Effector memory CD4-positive, alpha-beta T cell (primary cell): ENCODE data around the gene DIAPH2.

Source experiments
- DNase-seq, 3 donors: peaks; one replicate each; pipeline ENCODE4 v3.0.0-alpha.2; 2020
- H3K27ac ChIP-seq: 2 replicates; pipeline ENCODE4 v1.7.0; 2013; ENCODE audit warnings: mild to moderate bottlenecking, low read length, moderate library complexity; ENCODE audit not compliant: insufficient read depth, poor library complexity, severe bottlenecking
- H3K27me3 ChIP-seq: replicated peaks from 2 replicates; pipeline ENCODE4 v1.7.0; 2013; ENCODE audit warnings: mild to moderate bottlenecking, low read length; ENCODE audit not compliant: insufficient read depth, control insufficient read depth, poor library complexity, severe bottlenecking
- H3K36me3 ChIP-seq: 2 replicates; pipeline ENCODE4 v1.7.0; 2013; ENCODE audit warnings: mild to moderate bottlenecking, low read length, moderate library complexity; ENCODE audit not compliant: control insufficient read depth, insufficient read depth
- H3K4me1 ChIP-seq: 2 replicates; pipeline ENCODE4 v1.7.0; 2013; ENCODE audit warnings: low read length, mild to moderate bottlenecking; ENCODE audit not compliant: control insufficient read depth, insufficient read depth, poor library complexity, severe bottlenecking
- H3K4me3 ChIP-seq: 2 replicates; pipeline ENCODE4 v1.7.0; 2013; ENCODE audit warnings: low read length, low read depth, mild to moderate bottlenecking; ENCODE audit not compliant: insufficient read depth, poor library complexity, severe bottlenecking
- H3K9me3 ChIP-seq: 2 replicates; pipeline ENCODE4 v1.7.0; 2013; ENCODE audit warnings: mild to moderate bottlenecking, low read length, moderate library complexity; ENCODE audit not compliant: control insufficient read depth

DIAPH2 gene

GRCh38 chrX:97050392-97050791 lies 365.8 kb downstream of the DIAPH2 start:
- no peaks in the 10 kb centered on the region for H3K4me1 ChIP-seq
- DNase-seq: no peak

GRCh38 chrX:97057349-97057909 lies 372.8 kb downstream of the DIAPH2 start:
- DNase-seq: no peak
- no peaks in the 10 kb centered on the region for H3K36me3 ChIP-seq
- no peaks in the 10 kb centered on the region for H3K4me1 ChIP-seq
- H3K4me3 ChIP-seq: no peak overlapping the region
- H3K27me3 ChIP-seq: no peaks in the 10 kb centered on the region
- no peak overlapping the region for H3K27ac ChIP-seq
- no peaks in the 10 kb centered on the region for H3K9me3 ChIP-seq

More at GRCh38 chrX:97050392-97050791, 365.8 kb downstream of the DIAPH2 start:
- H3K27me3 ChIP-seq: no peaks in the 10 kb centered on the region
- H3K27ac ChIP-seq: no peak overlapping the region
- no peak overlapping the region for H3K4me3 ChIP-seq
- H3K36me3 ChIP-seq: no peaks in the 10 kb centered on the region
- no peaks in the 10 kb centered on the region for H3K9me3 ChIP-seq

GRCh38 chrX:97060020-97060419 lies 375.4 kb downstream of the DIAPH2 start:
- Histone ChIP-seq H3K9me3 (no peaks in the 10 kb centered on the region), H3K4me3 (no peak overlapping the region), H3K27me3 (no peaks in the 10 kb centered on the region), H3K4me1 (no peaks in the 10 kb centered on the region), H3K27ac (no peak overlapping the region), H3K36me3 (no peaks in the 10 kb centered on the region)
- no peak for DNase-seq

DNA sequence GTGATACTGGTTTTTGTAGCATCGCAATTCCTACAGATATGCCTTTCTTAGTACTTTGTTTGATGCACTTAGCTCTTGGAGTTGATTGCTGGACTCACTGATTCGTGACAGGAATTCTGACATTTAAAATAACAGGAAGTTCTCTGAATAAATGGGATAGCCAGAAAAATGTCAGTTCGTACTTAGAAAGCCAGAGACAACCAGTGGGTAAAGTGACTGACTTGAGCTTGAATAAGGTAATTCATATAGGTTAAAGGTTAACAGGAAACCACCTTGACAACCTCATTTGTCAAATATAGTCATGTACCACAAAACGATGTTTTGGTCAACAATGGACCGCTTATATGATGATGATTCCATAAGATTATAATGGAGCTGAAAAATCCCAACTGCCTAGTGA lies 380.4 kb downstream of the DIAPH2 start:
- H3K27me3 ChIP-seq: no peaks in the 10 kb centered on the region
- no peak for DNase-seq
- H3K36me3 ChIP-seq: no peaks in the 10 kb centered on the region
- no peaks in the 10 kb centered on the region for H3K4me1 ChIP-seq
- H3K4me3 ChIP-seq: no peak overlapping the region
- no peak overlapping the region for H3K27ac ChIP-seq
- H3K9me3 ChIP-seq: no peaks in the 10 kb centered on the region

- Histone ChIP-seq H3K36me3 (no peaks in the 10 kb centered on the region), H3K4me3 (no peak overlapping the region), H3K27ac (no peak overlapping the region), H3K27me3 (no peaks in the 10 kb centered on the region), H3K4me1 (no peaks in the 10 kb centered on the region), H3K9me3 (no peaks in the 10 kb centered on the region)
- DNase-seq: no peak
These were observed 381.3 kb downstream of the DIAPH2 start for GRCh38 chrX:97065973-97066372.

- DNase-seq: no peak
- H3K4me3 ChIP-seq: no peak overlapping the region
- no peak overlapping the region for H3K27ac ChIP-seq
- H3K27me3 ChIP-seq: no peaks in the 10 kb centered on the region
- no peaks in the 10 kb centered on the region for H3K4me1 ChIP-seq
- H3K36me3 ChIP-seq: no peaks in the 10 kb centered on the region
- no peaks in the 10 kb centered on the region for H3K9me3 ChIP-seq
These were observed 381.7 kb downstream of the DIAPH2 start for GRCh38 chrX:97066381-97066780.

DNA sequence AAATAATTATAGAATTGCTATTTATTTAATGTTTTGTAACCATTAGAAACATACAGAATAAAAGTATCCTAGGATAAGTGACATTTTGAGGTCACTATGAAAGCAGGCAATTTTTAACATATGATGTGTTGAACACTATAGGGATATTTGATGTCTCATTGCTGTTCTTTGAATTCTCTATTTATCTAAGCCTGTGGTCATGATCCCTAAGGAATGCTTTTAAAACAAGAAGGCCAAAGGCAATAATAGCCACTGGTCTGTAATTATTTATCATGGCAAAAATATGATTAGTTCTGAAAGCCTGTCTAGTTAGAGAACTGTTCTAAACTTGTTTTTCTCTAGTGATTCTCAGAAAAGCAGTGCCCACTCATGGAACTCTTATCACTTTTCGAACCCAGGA lies 385.7 kb downstream of the DIAPH2 start:
- no peaks in the 10 kb centered on the region for H3K27me3 ChIP-seq

DNA sequence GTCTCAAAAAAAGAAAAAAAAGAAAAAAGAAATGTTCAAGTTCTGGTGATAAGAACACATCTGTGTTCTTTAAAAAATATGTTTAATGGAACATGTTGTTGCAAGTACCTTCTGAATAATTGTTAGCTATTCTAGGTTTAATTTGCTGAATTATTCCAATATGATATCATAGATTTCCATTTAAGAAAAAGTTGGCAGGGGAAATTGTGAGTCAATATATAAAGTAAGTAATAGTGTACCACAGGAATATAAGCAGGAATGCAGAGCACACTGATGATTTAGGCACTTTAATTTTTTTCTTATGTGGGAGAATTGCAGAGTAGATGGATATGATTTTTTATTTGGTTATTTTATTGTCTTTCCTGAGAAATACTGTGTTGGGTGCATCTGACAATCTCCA lies 389.8 kb downstream of the DIAPH2 start:
- no peak overlapping the region for H3K27ac ChIP-seq
- H3K4me1 ChIP-seq: no peaks in the 10 kb centered on the region
- no peaks in the 10 kb centered on the region for H3K36me3 ChIP-seq
- H3K9me3 ChIP-seq: no peaks in the 10 kb centered on the region
- no peaks in the 10 kb centered on the region for H3K27me3 ChIP-seq
- DNase-seq: no peak
- H3K4me3 ChIP-seq: no peak overlapping the region

More for the DNA sequence above, 385.7 kb downstream of the DIAPH2 start:
- Histone ChIP-seq H3K27ac (no peak overlapping the region), H3K36me3 (no peaks in the 10 kb centered on the region), H3K9me3 (no peaks in the 10 kb centered on the region), H3K4me1 (no peaks in the 10 kb centered on the region), H3K4me3 (no peak overlapping the region)
- DNase-seq: no peak

- Histone ChIP-seq H3K4me1 (no peaks in the 10 kb centered on the region), H3K4me3 (no peak overlapping the region), H3K27ac (no peak overlapping the region), H3K27me3 (no peaks in the 10 kb centered on the region), H3K9me3 (no peaks in the 10 kb centered on the region), H3K36me3 (no peaks in the 10 kb centered on the region)
- DNase-seq: no peak
These were observed 404.5 kb downstream of the DIAPH2 start for GRCh38 chrX:97089116-97089515.

- H3K36me3 ChIP-seq: no peaks in the 10 kb centered on the region
- H3K4me1 ChIP-seq: no peaks in the 10 kb centered on the region
- DNase-seq: no peak
- H3K9me3 ChIP-seq: no peaks in the 10 kb centered on the region
- H3K27ac ChIP-seq: no peak overlapping the region
- no peak overlapping the region for H3K4me3 ChIP-seq
- no peaks in the 10 kb centered on the region for H3K27me3 ChIP-seq
These were observed 411.7 kb downstream of the DIAPH2 start for GRCh38 chrX:97096385-97096784.
